Keratinocyte (primary cell): ENCODE data around the gene SEMA3C. TPM values are rescaled to one million over a fixed set of nuclear protein-coding genes. Genes with fewer than 3 reads are reported as not detected.
A peak's percentile ranks its signal among the peaks of the same experiment; 100 is the strongest.

Source experiments
- DNase-seq: peaks from one replicate; pipeline ENCODE4 v3.0.0-alpha.2; 2011; ENCODE audit warnings: low read depth, missing footprints, low spot score
- FAIRE-seq: peaks from 2 replicates; lab custom pipeline; 2011; peaks lifted over from hg19 to GRCh38; lab: Jason Lieb, UNC
- H2AFZ ChIP-seq: 2 replicates; pipeline ENCODE4 v1.6.0; 2012; ENCODE audit warnings: low read length, control low read depth, inconsistent platforms; ENCODE audit not compliant: control insufficient read depth
- H3K27ac ChIP-seq: 2 replicates; pipeline ENCODE4 v1.5.1; 2011; ENCODE audit warnings: low read length; ENCODE audit not compliant: control insufficient read depth, insufficient read depth
- H3K27me3 ChIP-seq: 3 replicates; pipeline ENCODE4 v1.6.0; 2011; ENCODE audit warnings: low read length; ENCODE audit not compliant: control insufficient read depth, insufficient read depth; ENCODE audit errors: extremely low read depth
- H3K36me3 ChIP-seq, 2 experiments: 2 replicates in 1 of 2; 3 replicates in 1 of 2; pipeline ENCODE4 v1.5.1; 2011; ENCODE audit warnings: low read length in 2 of 2, mild to moderate bottlenecking in 1 of 2; ENCODE audit not compliant: control insufficient read depth in 2 of 2, insufficient read depth in 2 of 2; ENCODE audit errors: extremely low read depth in 1 of 2
- H3K4me1 ChIP-seq: 3 replicates; pipeline ENCODE4 v1.5.1; 2011; ENCODE audit warnings: low read length; ENCODE audit not compliant: control insufficient read depth, insufficient read depth; ENCODE audit errors: extremely low read depth
- H3K4me2 ChIP-seq: 3 replicates; pipeline ENCODE4 v1.6.0; 2011; ENCODE audit warnings: low read depth, low read length; ENCODE audit not compliant: control insufficient read depth, insufficient read depth; ENCODE audit errors: extremely low read depth
- H3K4me3 ChIP-seq, 3 experiments: fragments of 200-600 bp in 1 of 3; sonication (generic) in 1 of 3; 2 replicates in 2 of 3; 3 replicates in 1 of 3; pipeline ENCODE4 v1.5.1; 2011 to 2016; ENCODE audit warnings: low read length in 3 of 3, mild to moderate bottlenecking in 3 of 3, control low read depth in 2 of 3, inconsistent platforms in 1 of 3, low read depth in 1 of 3, mixed read lengths in 1 of 3, mixed run types in 1 of 3, moderate library complexity in 1 of 3; ENCODE audit not compliant: control insufficient read depth in 2 of 3, insufficient read depth in 2 of 3; ENCODE audit errors: extremely low read depth in 1 of 3
- H3K79me2 ChIP-seq: 2 replicates; pipeline ENCODE4 v1.6.0; 2012; ENCODE audit warnings: low read length; ENCODE audit not compliant: control insufficient read depth, insufficient read depth
- H3K9ac ChIP-seq: 3 replicates; pipeline ENCODE4 v1.6.0; 2011; ENCODE audit warnings: low read length; ENCODE audit not compliant: control insufficient read depth, insufficient read depth; ENCODE audit errors: extremely low read depth
- H3K9me1 ChIP-seq: 3 replicates; pipeline ENCODE4 v1.6.0; 2011; ENCODE audit warnings: low read length; ENCODE audit not compliant: control insufficient read depth, insufficient read depth; ENCODE audit errors: extremely low read depth
- H3K9me3 ChIP-seq: 2 replicates; pipeline ENCODE4 v1.5.1; 2012; ENCODE audit warnings: low read depth, low read length; ENCODE audit not compliant: control insufficient read depth
- H4K20me1 ChIP-seq: 3 replicates; pipeline ENCODE4 v1.6.0; 2011; ENCODE audit warnings: low read length; ENCODE audit not compliant: control insufficient read depth, insufficient read depth; ENCODE audit errors: extremely low read depth
- CTCF ChIP-seq, 3 experiments: IDR thresholded peaks in 1 of 3; conservative IDR thresholded peaks in 1 of 3; optimal IDR thresholded peaks in 1 of 3; 2 replicates in 2 of 3; 3 replicates in 1 of 3; pipeline versions ENCODE3 to v1.5.1; 2011; ENCODE audit warnings: low read length in 3 of 3, mild to moderate bottlenecking in 3 of 3, moderate library complexity in 2 of 3, control low read depth in 1 of 3, inconsistent platforms in 1 of 3; ENCODE audit not compliant: insufficient read depth in 2 of 3; ENCODE audit errors: extremely low read depth in 1 of 3
- EZH2 ChIP-seq: IDR thresholded peaks from one replicate; pipeline ENCODE4 v1.6.1; 2012; ENCODE audit warnings: inconsistent platforms, mild to moderate bottlenecking, low read length, moderate library complexity
- dilution Hi-C: fragments of 300-500 bp; cut with MboI; formaldehyde crosslinking; loops from one replicate; pipeline ENCODE4 v1.7.0; 2020; ENCODE audit warnings: low sequenced_read_pairs; ENCODE audit not compliant: extremely low pct_ligation_motif_present
- polyA plus RNA-seq, 5 experiments: library from polyadenylated mRNA; depleted of rRNA in 3 of 5; stranded (reverse) in 3 of 5; stranded (forward) in 1 of 5; unstranded in 1 of 5; fragments of >200 nt; gene quantifications; 1 replicate in 1 of 5; 2 replicates in 3 of 5; 3 replicates in 1 of 5; pipeline versions ENCODE4 v1.2.1 to v1.2.3, GENCODE V29; 2011 to 2012; ENCODE audit warnings: missing spikeins in 2 of 5, low read depth in 1 of 5, low replicate concordance in 1 of 5

Gene SEMA3C
- polyA plus RNA-seq, 1 donor (not counting 4 experiments of a cell fraction or from before 2014, with no cell fraction given), result 142 TPM

GRCh38 chr7:80884511-80885195 is 34.2 kb downstream of the SEMA3C start:
- Histone ChIP-seq H3K36me3 (peaks cover 2 to 3% of the 10 kb centered on the region in 2 experiments), H3K4me3 (no peak overlapping the region), H3K27ac (peak overlapping the region; percentile 62), H3K4me1 (peaks cover 29% of the 10 kb centered on the region), H3K79me2 (peaks cover 36% of the 10 kb centered on the region), H3K27me3 (no peaks in the 10 kb centered on the region), H3K4me2 (no peak overlapping the region), H2AFZ (no peak overlapping the region), H3K9me1 (no peaks in the 10 kb centered on the region), H3K9me3 (no peaks in the 10 kb centered on the region), H4K20me1 (no peaks in the 10 kb centered on the region), H3K9ac (peak overlapping the region; percentile 19)
- no peak for DNase-seq
- dilution Hi-C loops, result no loop called here
- peak; percentile 9 for FAIRE-seq
- TF ChIP-seq EZH2, result no peak
- TF ChIP-seq CTCF (optimal IDR thresholded peaks at IDR 0.05 in 1 of 3, IDR thresholded peaks at IDR 0.05 in 1 of 3, conservative IDR thresholded peaks at IDR 0.05 in 1 of 3; ENCODE audit: extremely low read depth in 1 of 3, insufficient read depth in 2 of 3, low read length in 3 of 3), result no peak

- dilution Hi-C loops, result no loop called here
- peak overlapping the region; percentile 72 for H3K27ac ChIP-seq
- peaks cover 42% of the 10 kb centered on the region for H3K79me2 ChIP-seq
- H3K9me1 ChIP-seq, result no peaks in the 10 kb centered on the region
- FAIRE-seq (peak; percentile 99), DNase-seq (peak; percentile 98)
- no peaks in the 10 kb centered on the region for H4K20me1 ChIP-seq
- H3K4me3 ChIP-seq, result no peak overlapping the region
- H3K36me3 ChIP-seq, result peaks cover 3 to 6% of the 10 kb centered on the region in 2 experiments
- peaks cover 29% of the 10 kb centered on the region for H3K4me1 ChIP-seq
- H3K9ac ChIP-seq, result peak overlapping the region; percentile 28
- peak overlapping the region; percentile 56 for H3K4me2 ChIP-seq
- H3K27me3 ChIP-seq, result no peaks in the 10 kb centered on the region
- H2AFZ ChIP-seq, result no peak overlapping the region
- H3K9me3 ChIP-seq, result no peaks in the 10 kb centered on the region
- TF ChIP-seq CTCF (optimal IDR thresholded peaks at IDR 0.05 in 1 of 3, IDR thresholded peaks at IDR 0.05 in 1 of 3, conservative IDR thresholded peaks at IDR 0.05 in 1 of 3; ENCODE audit: extremely low read depth in 1 of 3, insufficient read depth in 2 of 3, low read length in 3 of 3) (no peak), EZH2 (no peak)
Measured at GRCh38 chr7:80883154-80884025, 35.5 kb downstream of the SEMA3C start.
